HCT116 (cell line): Measurements from ENCODE around the gene STK39. TPM values are rescaled to one million over a fixed set of nuclear protein-coding genes. Genes with fewer than 3 reads are reported as not detected.

Experiments used
- ATAC-seq: fragments of 200-7000 bp; cut with Tn5 transposase; 2 replicates; pipeline ENCODE4 v1.9.1; 2020; ENCODE audit warnings: mild to moderate bottlenecking, moderate library complexity
- BruUV-seq: library from RNA; stranded (reverse); fragments of 400-500 nt; replicated peaks from 2 replicates; lab custom pipeline; 2021; lab: Mats Ljungman, UMichigan
- CTCF ChIA-PET: fragments of 300-600 bp; sonication (Branson Sonifier 250); formaldehyde crosslinking; loops from one replicate; lab custom pipeline; 2021; ENCODE audit warnings: antibody characterized with exemption; lab: Charles Lee
- POLR2A ChIA-PET: fragments of 300-600, 350-600 bp; sonication (Branson Sonifier 250); formaldehyde crosslinking; loops from one replicate; lab custom pipeline; 2021; ENCODE audit warnings: antibody characterized with exemption; lab: Charles Lee
- RAD21 ChIA-PET, 2 experiments: fragments of 300-600 bp; sonication (Branson Sonifier 250); formaldehyde crosslinking; loops; one replicate each; lab custom pipeline; 2023; ENCODE audit warnings: low total read pairs in 2 of 2; ENCODE audit not compliant: uncharacterized antibody in 2 of 2, unreplicated experiment in 2 of 2, low non-redundant PET in 1 of 2; lab: Charles Lee
- DNase-seq: peaks from one replicate; pipeline ENCODE4 v3.0.0-alpha.2; 2010; ENCODE audit warnings: low read depth, low spot score
- H2AFZ ChIP-seq: fragments of 200-600 bp; shearing (Covaris generic), sonication (generic); 2 replicates; pipeline ENCODE4 v1.6.1; 2017; ENCODE audit warnings: low read depth, mixed run types, mixed read lengths, antibody characterized with exemption, low read length; ENCODE audit not compliant: poor library complexity, severe bottlenecking
- H3K27ac ChIP-seq: 2 replicates; pipeline ENCODE4 v1.5.1; 2012; ENCODE audit warnings: low read depth, low read length
- H3K27me3 ChIP-seq: fragments of 200-600 bp; sonication (generic); 2 replicates; pipeline ENCODE4 v1.6.1; 2016; ENCODE audit warnings: mixed run types, low read length, mixed read lengths; ENCODE audit not compliant: insufficient read depth
- H3K36me3 ChIP-seq, 2 experiments: fragments of 200-500 bp in 1 of 2; fragments of 200-600 bp in 1 of 2; sonication (Bioruptor generic) in 1 of 2; sonication (generic) in 1 of 2; 2 replicates each; pipeline versions ENCODE4 v1.5.1 to v1.6.1; 2014 to 2016; ENCODE audit warnings: low read length in 2 of 2, inconsistent platforms in 1 of 2, mixed read lengths in 1 of 2, mixed run types in 1 of 2; ENCODE audit not compliant: insufficient read depth in 2 of 2, control insufficient read depth in 1 of 2
- H3K4me1 ChIP-seq, 2 experiments: fragments of 200-600 bp in 1 of 2; sonication (generic) in 1 of 2; 2 replicates each; pipeline versions ENCODE4 v1.5.1 to v1.6.1; 2012 to 2017; ENCODE audit warnings: low read length in 2 of 2, inconsistent platforms in 1 of 2, mild to moderate bottlenecking in 1 of 2, mixed read lengths in 1 of 2, mixed run types in 1 of 2, moderate library complexity in 1 of 2; ENCODE audit not compliant: insufficient read depth in 2 of 2, control insufficient read depth in 1 of 2
- H3K4me2 ChIP-seq: fragments of 200-600 bp; sonication (generic); 2 replicates; pipeline ENCODE4 v1.6.1; 2017; ENCODE audit warnings: mixed run types, low read length, mixed read lengths
- H3K4me3 ChIP-seq, 2 experiments: fragments of 200-600 bp in 1 of 2; sonication (generic) in 1 of 2; replicated peaks in 1 of 2; 2 replicates each; pipeline ENCODE4 v1.5.1; 2011 to 2016; ENCODE audit warnings: low read length in 2 of 2, control low read depth in 1 of 2, low read depth in 1 of 2, mild to moderate bottlenecking in 1 of 2, mixed read lengths in 1 of 2, mixed run types in 1 of 2
- H3K79me2 ChIP-seq: fragments of 200-600 bp; sonication (generic); 2 replicates; pipeline ENCODE4 v1.6.1; 2017; ENCODE audit warnings: mild to moderate bottlenecking, mixed run types, low read length, moderate library complexity, mixed read lengths; ENCODE audit not compliant: insufficient read depth
- H3K9ac ChIP-seq: fragments of 200-600 bp; sonication (generic); 2 replicates; pipeline ENCODE4 v1.6.1; 2016; ENCODE audit warnings: low read length, mixed read lengths
- H3K9me2 ChIP-seq: fragments of 200-600 bp; sonication (generic), shearing (Covaris generic); 2 replicates; pipeline ENCODE4 v1.6.1; 2017; ENCODE audit warnings: mixed run types, mild to moderate bottlenecking, moderate library complexity; ENCODE audit not compliant: insufficient read depth
- H3K9me3 ChIP-seq, 2 experiments: fragments of 200-500 bp in 1 of 2; fragments of 200-600 bp in 1 of 2; sonication (Bioruptor generic) in 1 of 2; sonication (generic) in 1 of 2; 2 replicates each; pipeline ENCODE4 v1.6.1; 2014 to 2017; ENCODE audit warnings: low read length in 2 of 2, mixed read lengths in 2 of 2, inconsistent platforms in 1 of 2, low read depth in 1 of 2, mild to moderate bottlenecking in 1 of 2, mixed run types in 1 of 2, moderate library complexity in 1 of 2; ENCODE audit not compliant: control insufficient read depth in 1 of 2, insufficient read depth in 1 of 2
- H4K20me1 ChIP-seq: fragments of 200-600 bp; sonication (generic), shearing (Covaris generic); 2 replicates; pipeline ENCODE4 v1.6.1; 2017; ENCODE audit warnings: mixed run types, mild to moderate bottlenecking, moderate library complexity; ENCODE audit not compliant: insufficient read depth
- CBX3 ChIP-seq: IDR thresholded peaks from 2 replicates; pipeline ENCODE4 v1.6.1; 2012; ENCODE audit warnings: low read depth
- EGR1 ChIP-seq: IDR thresholded peaks from 2 replicates; pipeline ENCODE4 v1.6.1; 2012; ENCODE audit warnings: low read depth
- EZH2 ChIP-seq: fragments of 200-600 bp; sonication (generic); IDR thresholded peaks from 2 replicates; pipeline ENCODE4 v1.6.1; 2017; ENCODE audit warnings: antibody characterized with exemption, mixed run types
- POLR2A ChIP-seq: IDR thresholded peaks from 2 replicates; pipeline ENCODE4 v1.7.0; 2011; ENCODE audit warnings: borderline replicate concordance; ENCODE audit not compliant: insufficient read depth, insufficient read length; ENCODE audit errors: extremely low read depth
- REST ChIP-seq: IDR thresholded peaks from 2 replicates; pipeline ENCODE4 v1.6.1; 2012; ENCODE audit warnings: low read depth
- TCF7L2 ChIP-seq: IDR thresholded peaks from 2 replicates; pipeline ENCODE4 v1.7.0; 2011; ENCODE audit warnings: borderline replicate concordance, inconsistent platforms; ENCODE audit not compliant: insufficient read depth, insufficient read length; ENCODE audit errors: extremely low read depth
- intact Hi-C: fragments of 100-400 bp; cut with micrococcal nuclease; formaldehyde crosslinking; loops from 2 replicates; pipeline ENCODE4 v1.10.0; 2022
- total RNA-seq: library from RNA; stranded (reverse); gene quantifications from one replicate; pipeline ENCODE4 v1.2.1, GENCODE V29; 2021; ENCODE audit not compliant: unreplicated experiment
- TF ChIP-seq, protein P1 (sequence below): IDR thresholded peaks from 2 replicates; pipeline ENCODE4 v1.6.1; 2011; ENCODE audit warnings: mild to moderate bottlenecking, low read length, moderate library complexity; ENCODE audit not compliant: insufficient replicate concordance; ENCODE audit errors: extremely low read depth
- TF ChIP-seq, protein P2 (sequence below): IDR thresholded peaks from 2 replicates; pipeline ENCODE4 v1.6.1; 2012
- TF ChIP-seq, protein P3 (sequence below): IDR thresholded peaks from 2 replicates; pipeline ENCODE4 v1.6.1; 2012

Gene STK39
- total RNA-seq, 1 experiment from 2014 or later: 118 TPM

DNA sequence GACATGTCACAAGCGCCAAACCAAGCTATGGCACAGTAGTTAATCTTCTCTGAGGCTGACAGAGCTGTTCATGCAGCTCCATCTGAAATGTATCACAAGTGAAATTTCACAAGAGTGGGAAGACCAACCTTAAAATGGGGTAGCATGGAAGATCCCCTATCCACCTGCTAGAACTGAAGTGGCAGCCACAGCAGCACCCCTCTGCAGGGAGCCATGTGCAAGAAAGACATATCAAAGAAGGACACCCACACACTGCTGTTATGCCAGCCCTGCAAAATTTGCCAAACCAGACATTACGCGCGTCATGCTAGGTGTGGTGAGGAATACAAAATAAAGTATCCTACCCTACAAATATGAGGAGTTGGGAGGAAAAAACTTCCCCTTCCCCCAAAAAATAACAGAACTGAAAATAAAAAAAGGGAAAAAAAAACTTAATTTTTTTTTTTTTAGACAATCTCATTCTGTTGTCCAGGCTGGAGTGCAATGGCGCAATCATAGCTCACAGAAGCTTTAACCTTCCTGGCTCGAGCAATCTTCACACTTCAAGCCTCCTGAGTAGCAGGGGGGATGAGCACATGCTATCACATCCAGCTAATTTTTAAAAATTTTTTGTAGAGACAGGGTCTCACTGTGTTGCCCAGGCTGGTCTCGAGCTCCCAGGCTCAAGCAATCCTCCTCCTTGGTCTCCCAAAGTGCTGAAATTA, 76.2 kb downstream of the STK39 start:
- no peak overlapping the region for H3K4me3 ChIP-seq
- H3K79me2 ChIP-seq: peaks cover 96% of the 10 kb centered on the region
- ATAC-seq (no peak), DNase-seq (no peak)
- BruUV-seq: no TSS peak
- ChIA-PET POLR2A (interaction anchor here (0.7 to 1.0 kb wide), 2 partner anchors 18 to 20 kb away, joined by 3 read pairs; no protein-coding TSS in a partner anchor), CTCF (interaction anchor here (1.7 kb wide), 1 partner anchor 166 kb away, joined by 5 read pairs; no protein-coding TSS in a partner anchor), RAD21 (no interaction called here)
- intact Hi-C loops: no loop called here
- no peaks in the 10 kb centered on the region for H3K9me3 ChIP-seq
- H3K36me3 ChIP-seq: peaks cover 0 to 6% of the 10 kb centered on the region in 2 experiments; a peak in 1 of 4 replicates
- no peaks in the 10 kb centered on the region for H3K9me2 ChIP-seq
- no peak overlapping the region for H3K9ac ChIP-seq
- no peak overlapping the region for H3K4me2 ChIP-seq
- no peak overlapping the region for H2AFZ ChIP-seq
- no peaks in the 10 kb centered on the region for H4K20me1 ChIP-seq
- H3K27me3 ChIP-seq: no peaks in the 10 kb centered on the region
- peaks cover 40 to 72% of the 10 kb centered on the region in 2 experiments for H3K4me1 ChIP-seq
- H3K27ac ChIP-seq: no peak overlapping the region
- TF ChIP-seq, protein P1, sequence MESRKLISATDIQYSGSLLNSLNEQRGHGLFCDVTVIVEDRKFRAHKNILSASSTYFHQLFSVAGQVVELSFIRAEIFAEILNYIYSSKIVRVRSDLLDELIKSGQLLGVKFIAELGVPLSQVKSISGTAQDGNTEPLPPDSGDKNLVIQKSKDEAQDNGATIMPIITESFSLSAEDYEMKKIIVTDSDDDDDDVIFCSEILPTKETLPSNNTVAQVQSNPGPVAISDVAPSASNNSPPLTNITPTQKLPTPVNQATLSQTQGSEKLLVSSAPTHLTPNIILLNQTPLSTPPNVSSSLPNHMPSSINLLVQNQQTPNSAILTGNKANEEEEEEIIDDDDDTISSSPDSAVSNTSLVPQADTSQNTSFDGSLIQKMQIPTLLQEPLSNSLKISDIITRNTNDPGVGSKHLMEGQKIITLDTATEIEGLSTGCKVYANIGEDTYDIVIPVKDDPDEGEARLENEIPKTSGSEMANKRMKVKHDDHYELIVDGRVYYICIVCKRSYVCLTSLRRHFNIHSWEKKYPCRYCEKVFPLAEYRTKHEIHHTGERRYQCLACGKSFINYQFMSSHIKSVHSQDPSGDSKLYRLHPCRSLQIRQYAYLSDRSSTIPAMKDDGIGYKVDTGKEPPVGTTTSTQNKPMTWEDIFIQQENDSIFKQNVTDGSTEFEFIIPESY: no peak
- TF ChIP-seq REST (no peak), EZH2 (no peak), CBX3 (no peak), EGR1 (no peak), POLR2A (no peak), TCF7L2 (no peak)
- TF ChIP-seq, protein P2, sequence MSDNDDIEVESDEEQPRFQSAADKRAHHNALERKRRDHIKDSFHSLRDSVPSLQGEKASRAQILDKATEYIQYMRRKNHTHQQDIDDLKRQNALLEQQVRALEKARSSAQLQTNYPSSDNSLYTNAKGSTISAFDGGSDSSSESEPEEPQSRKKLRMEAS: no peak
- TF ChIP-seq, protein P3, sequence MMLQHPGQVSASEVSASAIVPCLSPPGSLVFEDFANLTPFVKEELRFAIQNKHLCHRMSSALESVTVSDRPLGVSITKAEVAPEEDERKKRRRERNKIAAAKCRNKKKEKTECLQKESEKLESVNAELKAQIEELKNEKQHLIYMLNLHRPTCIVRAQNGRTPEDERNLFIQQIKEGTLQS: no peak
